Urothelium cell line (cell line): ENCODE data around the gene GLT1D1.
A peak's percentile ranks its signal among the peaks of the same experiment; 100 is the strongest.

Source experiments
- DNase-seq: peaks from one replicate; pipeline ENCODE4 v3.0.0; 2011; ENCODE audit warnings: low spot score, mixed read lengths
- FAIRE-seq: peaks from 2 replicates; lab custom pipeline; 2011; peaks lifted over from hg19 to GRCh38; lab: Jason Lieb, UNC

The GLT1D1 gene

DNA sequence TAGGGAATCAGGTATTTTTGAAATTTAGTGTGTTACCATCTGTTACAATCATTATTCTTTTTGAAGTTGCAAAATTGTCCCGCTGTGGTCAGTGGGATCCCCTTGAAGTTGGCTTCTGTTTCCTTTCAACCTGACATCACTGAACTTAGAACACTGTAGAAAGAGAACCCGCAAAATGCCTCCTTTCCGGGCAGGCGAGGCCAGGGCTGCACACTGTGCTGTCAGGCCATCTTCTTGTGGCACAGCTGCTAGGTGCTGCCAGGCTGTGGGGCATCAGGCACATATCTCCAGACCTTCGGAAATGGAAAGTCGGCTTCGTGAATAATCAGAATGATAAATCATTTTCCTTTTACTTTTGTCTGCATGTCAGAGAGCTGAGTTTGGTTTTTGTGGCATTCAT lies 103.5 kb downstream of the GLT1D1 start:
- no peak for FAIRE-seq
- no peak for DNase-seq

DNA sequence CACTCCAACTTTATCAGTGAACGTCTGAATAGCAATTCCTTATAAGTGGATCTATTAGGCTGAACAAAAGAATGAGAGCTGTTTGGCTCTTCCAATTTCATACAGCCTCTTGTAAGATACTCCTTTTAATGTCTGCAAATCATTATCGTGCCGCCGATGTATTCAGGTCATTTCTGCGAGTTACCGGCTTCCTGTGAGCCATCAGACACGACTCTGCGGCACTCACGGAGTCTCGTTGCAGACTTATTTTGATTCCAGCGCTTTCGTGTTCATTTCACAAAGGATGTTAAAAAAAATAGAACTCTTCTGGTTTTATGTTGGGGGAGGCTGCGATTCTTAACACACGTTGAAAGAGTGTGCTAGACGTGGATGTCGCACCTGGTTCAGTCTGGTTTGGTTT lies 106.6 kb downstream of the GLT1D1 start:
- FAIRE-seq = no peak

DNA sequence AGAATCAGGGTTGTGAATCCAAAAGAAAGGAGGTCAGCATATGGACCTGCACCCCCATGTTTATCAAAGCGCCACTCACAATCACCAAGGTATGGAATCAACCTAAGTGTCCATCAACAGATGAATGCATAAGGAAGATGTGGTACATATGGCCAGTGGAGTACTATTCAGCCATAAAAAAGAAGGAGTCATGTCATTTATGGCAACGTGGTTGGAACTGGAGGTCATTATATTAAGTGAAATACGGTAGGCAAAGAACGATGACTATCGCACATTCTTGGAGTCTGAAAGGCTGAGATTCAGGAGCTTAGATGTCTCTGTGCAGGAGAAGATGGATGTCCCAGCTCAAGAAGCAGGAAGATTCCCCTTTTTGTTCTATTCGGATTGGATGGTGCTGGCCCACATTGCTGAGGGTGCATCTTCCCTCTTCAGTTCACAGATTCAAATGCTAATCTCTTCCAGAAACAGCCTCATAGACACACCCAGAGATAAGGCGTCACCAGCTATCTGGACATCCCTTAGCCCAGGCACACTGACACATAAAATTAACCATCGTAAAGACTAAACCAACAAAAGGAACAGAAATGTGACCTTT lies 108.1 kb downstream of the GLT1D1 start:
- FAIRE-seq = no peak
- DNase-seq = no peak

More for the DNA sequence above, 106.6 kb downstream of the GLT1D1 start:
- no peak for DNase-seq

DNA sequence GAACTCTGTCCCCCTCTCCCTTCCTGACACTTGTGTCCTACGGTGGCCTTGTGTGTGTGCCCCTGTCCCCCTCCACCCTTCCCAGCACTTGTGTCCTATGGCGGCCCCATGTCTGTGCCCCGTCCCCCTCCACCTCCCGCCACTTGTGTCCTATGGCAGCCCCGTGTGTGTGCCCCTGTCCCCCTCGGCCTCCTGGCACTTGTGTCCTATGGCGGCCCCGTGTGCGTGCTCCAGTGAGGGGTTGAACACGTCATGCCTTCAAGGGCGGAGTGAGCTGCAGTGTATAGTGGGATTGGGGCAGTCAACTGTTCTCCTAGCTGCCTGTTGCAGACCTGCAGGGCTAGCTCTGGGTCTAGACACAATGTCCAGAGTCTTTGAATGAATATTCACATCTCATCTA lies 108.7 kb downstream of the GLT1D1 start:
- DNase-seq (no peak), FAIRE-seq (no peak)

DNA sequence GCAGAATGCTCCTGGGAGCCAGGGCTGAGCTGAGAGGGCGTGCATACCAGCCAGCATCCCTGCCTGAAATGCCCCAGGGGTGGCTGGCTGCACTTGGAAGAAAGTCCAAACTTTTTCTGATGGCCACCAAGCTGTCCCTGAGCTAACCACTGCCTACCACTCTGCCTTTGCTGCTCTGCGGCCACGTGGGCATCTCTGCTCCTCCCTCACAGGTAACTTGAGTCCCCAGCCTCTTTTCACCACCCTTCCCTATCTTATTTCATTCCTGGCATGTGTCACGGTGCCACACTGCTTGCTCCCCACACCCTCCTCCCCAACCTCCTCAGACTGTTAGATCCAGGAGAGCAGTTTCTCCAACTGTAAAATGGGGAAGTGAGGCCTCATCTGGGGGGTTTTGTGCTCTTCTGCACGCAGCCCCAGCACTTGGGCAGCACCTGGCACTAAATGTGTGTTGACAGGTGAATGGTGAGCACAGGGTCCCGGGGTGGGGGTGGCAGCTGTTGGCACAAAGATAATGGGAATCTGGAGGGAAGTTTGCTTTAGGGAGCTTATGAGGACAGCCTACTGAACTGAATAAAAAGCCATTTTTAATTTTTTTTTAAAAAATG lies 113.0 kb downstream of the GLT1D1 start:
- no peak for DNase-seq
- no peak for FAIRE-seq

DNA sequence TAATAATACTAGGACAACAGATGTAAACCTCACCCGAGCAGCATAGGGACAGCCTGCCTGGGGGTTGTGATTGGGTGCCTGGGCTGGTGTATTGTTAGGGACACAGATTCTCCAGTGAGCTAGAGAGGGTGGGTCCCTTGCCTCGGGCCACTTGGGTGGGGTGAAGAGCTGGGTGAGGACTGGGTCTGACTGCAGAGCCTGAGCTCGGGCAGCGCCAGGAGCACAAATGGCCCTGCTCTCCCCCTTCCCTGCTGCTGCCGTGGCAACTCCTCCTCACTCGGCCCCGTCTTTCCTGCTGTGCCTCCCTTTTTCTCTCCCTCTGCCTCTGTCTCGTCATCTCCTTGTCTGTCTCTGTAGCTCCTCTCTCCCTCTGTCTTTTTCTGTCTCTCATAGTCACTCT lies 115.4 kb downstream of the GLT1D1 start:
- FAIRE-seq = no peak
- no peak for DNase-seq

DNA sequence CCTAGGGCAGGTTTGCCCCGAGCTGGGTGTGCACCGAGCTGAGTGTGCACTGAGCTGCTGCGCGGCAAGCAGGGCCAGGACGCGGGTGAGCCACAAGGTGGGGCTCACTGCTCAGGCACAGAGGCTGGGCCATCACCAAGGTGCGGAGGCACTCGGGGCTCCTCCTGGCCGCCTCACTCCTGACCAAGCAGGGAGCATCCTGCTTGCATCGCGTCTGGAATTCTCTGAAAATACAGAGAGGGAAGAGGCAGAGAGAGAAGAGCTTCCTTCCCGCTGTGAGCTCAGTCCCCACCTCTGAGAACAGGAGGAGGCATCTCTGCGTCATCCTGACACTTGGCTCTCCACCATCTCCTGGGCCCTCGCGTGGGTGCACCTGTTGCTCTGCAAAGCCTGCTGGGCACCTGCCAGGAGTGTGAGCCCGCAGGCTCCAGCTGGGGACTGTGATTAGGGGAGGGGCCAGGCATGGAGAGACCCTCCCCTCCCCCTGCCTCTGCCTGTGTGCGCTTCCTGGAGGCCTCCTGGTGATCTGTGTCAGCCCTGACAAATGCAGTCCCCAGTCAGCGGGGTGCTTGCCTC lies 116.3 kb downstream of the GLT1D1 start:
- DNase-seq (peak; percentile 73), FAIRE-seq (peak; percentile 69)

DNA sequence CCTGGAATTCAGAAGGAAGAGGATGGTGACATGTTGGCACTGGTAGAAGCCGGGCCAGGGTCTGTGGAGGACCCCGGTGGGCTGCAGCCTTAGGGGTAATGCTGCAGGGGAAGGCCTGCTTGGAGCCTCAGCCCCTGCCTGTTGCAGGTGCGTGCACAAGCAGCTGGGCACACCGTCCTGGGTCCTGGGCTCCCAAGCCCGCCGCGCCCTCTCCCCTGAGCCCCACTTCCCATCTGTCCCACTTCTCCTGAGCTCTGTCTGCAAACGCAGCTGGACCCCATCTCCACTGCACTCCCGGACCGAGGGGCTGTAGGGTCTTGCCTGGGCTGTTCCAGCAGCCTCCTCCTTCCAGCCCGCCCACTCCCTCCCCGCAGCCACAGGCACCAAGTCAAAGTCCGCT lies 116.8 kb downstream of the GLT1D1 start:
- no peak for FAIRE-seq

DNA sequence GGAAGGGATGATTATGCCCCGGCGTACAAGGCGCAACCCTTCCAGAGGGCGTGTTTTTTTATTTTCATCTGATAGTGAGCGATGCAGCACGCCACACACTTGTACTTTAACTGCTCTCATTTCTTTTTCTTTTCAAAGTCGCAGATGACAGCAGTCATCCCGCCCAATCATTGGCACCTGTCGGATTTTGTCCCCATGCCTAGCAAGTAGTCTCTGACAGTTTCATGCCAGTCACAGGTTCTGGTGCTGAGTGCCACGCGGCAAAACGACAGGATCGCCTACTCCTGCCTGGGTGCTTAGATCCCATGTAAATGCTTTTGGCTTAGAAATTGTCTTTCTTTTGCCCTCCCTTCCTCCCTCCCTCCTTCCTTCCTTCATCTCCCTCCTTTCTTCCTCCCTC lies 117.7 kb downstream of the GLT1D1 start:
- FAIRE-seq (no peak), DNase-seq (no peak)

More for the DNA sequence above, 116.8 kb downstream of the GLT1D1 start:
- DNase-seq = no peak

DNA sequence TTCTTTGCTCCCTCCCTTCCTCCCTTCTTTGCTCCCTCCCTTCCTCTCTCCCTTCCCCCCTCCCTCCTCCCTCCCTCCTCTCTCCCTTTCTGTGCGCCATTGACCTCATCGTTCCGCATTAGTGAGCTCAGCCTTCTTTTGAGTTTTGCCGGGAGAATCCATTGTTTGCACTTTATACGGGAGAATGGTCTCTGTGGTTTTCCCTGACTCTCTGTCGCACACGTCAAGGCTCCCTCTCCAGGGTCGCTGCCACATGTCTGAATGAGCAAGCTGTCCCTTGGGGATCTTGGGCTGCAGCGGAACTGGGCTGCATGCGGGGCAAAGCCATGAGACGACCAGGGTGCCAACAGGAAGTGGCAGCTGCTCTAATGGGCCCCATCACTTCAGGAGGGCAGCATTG lies 118.5 kb downstream of the GLT1D1 start:
- no peak for FAIRE-seq
- DNase-seq = no peak

DNA sequence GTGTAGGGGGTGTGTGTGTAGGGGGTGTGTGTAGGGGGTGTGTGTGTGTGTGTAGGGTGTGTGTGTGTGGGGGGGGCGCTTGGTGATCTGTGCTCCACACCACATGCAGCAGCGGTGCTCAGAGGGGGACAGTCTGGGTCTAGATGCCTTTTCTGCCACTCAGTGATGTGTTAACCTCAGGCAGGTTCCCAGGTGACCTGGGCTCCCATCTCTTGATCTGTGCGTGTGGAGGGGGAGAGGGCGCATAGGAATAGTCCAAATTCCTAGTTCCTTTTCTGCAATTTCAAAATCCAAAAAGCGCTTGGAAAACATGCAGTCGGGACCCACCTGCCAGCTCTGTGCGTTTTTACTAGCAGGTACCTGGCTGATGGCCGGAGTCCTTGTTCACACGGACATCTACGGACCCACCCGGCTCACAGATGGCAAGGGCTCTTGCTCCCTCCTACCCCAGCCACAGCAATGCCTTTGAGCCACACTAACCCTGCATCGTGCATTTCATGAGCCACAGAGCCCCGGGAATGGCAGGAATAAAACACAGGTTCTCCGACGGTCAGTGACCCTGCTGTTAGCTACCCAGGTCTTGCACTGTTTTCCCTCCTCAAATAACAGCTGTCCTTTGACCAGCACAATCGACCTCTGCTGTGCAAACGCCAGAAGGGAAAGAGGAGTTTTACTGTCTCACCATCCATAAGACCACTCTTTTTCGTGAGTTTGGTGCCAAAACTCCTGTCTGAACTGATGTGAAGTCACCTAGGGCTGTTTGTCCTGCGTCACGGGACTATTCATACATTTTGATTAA lies 120.8 kb downstream of the GLT1D1 start:
- DNase-seq (no peak), FAIRE-seq (no peak)

DNA sequence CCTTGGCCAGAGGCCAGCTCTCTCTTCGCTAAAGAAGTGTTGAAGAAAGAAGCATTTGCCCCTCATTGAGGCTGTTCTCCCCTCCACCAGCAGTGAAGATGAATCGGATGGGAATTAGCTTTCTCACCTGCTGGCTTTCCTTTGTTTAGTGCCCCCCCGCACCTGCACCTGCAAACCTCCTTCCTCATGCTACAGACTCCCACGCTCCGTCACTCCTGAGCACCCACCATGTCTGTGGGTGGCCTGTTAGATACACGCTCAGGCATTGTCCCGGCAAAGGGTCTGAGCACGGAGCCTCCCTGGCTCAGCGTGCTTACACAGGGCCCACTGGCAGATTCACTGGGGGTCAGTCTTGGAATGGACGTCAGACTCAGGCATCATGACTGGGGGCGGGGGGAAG lies 121.6 kb downstream of the GLT1D1 start:
- FAIRE-seq = no peak
- DNase-seq = no peak

DNA sequence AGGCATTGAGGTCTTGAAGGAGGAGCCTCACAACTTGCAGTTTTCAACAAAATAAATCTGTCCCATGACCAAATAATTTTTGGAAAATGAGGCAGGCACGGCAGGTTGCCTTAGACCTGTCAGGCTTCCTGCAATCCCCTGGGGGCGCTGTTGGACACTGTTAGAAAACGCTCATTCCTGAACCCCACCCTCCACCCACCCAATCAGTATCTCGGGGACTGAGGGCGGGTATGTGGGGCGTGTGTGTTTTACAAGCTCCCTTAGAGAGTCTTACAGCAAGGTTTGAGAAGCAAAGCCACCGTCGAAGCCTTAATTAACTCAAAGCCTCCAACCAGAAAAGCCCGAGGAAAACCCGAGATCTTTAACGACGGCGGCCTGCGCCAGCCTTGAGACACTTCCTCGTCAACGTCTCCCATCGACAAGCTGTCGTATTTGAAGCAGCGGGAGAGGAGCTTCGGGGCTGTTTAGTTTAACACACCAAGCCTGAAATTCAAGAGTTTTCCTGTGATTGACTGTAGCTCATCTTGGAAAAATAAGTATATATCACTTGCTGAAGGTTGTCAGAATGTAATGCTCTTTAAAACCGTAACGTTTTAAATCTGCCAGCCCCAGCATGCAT lies 123.0 kb downstream of the GLT1D1 start:
- FAIRE-seq = no peak

DNA sequence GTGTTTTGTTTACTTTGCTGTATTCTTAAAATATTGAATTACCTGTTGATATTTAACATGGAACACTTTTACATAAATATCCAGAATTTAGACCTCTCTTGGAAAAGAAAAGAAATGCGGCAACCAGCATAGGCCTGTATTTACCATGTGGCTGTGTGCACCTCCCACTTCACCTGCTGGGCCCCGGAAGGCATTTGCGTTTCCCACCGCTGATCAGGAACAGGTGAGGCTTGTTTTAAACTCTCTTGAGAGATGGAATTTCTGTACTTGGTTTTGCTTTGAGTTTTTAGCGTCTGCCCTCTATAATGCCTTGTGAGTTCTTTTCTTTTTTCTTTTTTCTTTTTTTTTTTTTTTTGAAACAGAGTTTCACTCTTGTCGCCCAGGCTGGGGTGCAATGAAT lies 124.2 kb downstream of the GLT1D1 start:
- no peak for DNase-seq
- no peak for FAIRE-seq

More for the DNA sequence above, 123.0 kb downstream of the GLT1D1 start:
- peak; percentile 63 for DNase-seq

DNA sequence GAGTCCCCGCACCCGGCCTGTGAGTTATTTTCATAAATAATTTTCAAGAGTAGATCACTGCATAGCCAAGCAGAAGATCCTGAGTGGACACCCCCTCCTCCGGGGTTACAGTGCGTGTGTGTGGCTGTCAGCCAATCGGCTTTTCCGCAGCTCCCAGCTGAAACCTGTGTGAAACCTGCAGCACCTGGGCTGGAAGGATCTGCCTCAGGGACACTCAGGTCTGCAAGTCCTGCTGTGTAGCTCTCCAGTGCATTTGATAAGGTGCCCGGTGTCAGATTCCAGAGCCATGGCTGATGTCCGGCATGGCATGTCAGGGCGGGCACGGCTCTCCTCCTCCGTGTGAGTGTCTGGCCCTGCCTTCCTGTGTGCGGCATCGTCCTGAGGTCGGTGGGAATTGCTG lies 124.8 kb downstream of the GLT1D1 start:
- DNase-seq (no peak), FAIRE-seq (no peak)

DNA sequence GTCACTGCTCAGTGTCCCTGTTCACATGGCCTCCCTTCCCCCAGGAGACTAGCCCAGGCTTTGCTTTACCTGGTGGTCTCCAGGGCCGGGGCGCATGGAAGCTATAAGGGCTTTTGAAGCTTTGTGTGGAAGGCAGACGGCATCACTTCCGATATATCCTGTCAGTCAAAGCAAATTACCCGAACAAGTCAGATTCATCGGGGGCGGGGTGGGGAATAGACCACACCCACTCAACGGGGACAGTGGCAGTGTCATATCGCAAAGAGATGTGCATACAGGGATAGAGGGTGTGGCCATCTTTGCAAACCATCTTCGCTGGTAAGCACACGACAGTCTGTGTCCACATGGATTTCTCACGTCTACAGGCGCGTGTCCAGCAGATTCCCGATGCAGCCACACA lies 127.3 kb downstream of the GLT1D1 start:
- FAIRE-seq = no peak
- no peak for DNase-seq

DNA sequence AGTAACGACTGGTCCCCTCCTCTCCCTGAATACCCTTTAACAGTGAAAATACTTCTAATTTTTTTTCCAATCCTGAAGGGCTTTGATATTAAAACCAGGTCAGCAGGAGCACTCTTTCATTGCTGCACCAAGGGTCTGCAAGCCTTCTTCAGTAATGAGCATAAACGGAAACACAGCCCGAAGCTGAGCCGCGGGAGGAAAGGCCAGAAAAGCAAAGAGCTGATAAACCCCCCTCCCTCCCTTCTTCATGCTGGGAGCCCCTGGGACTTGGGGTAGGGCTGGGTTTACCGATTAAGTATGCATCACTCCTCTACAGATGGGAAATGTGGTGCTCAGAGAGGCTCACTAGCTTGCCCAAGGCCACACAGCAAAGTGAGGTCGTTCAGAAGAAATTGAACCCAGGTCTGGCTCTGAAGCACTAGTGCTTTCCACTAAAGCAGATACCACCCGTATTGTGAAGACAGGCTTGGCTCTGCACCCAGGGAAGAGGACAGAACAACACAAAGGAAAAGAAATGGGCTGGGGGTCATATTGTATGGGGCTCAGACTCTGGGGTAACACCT lies 128.8 kb downstream of the GLT1D1 start:
- FAIRE-seq (no peak), DNase-seq (no peak)

DNA sequence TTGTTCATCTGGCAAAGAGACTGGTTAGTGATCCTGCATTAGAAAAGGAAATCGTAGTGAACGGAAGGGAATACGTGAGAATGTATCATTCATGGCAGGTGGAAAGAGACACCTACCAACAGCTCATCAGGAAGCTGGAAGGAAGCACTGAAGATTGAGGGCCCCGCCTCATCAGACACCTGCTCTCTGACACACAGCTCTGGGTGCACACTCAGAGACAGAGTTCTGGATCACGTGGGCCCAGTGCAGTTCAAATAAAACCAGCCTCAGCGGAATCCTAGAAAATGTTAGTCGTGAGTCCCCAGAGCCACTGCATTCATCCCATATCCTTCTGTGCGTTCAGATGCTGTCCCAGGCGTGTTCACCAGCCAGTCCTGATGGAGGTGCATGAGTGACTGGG lies 129.7 kb downstream of the GLT1D1 start:
- no peak for DNase-seq
- FAIRE-seq = no peak

DNA sequence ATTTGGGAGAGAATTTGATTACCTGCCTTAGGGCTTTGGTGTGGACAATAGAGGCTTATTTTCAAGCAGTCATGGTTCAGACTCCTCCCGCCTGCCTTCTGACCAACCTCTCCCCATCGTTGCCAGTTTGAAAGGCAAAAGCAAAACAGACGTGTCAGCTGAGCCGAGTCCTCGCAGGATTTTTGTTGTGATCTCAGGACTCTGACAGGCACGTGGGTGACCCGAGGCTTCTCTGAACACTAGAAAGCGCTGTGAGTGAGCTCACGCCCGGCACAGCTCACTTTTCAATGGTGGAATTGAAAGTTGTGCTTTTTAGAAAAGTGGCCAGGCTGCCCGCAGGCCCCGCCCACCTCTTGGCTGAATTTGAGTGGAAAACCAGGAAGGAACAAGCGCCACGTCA lies 130.1 kb downstream of the GLT1D1 start:
- DNase-seq (no peak), FAIRE-seq (no peak)

DNA sequence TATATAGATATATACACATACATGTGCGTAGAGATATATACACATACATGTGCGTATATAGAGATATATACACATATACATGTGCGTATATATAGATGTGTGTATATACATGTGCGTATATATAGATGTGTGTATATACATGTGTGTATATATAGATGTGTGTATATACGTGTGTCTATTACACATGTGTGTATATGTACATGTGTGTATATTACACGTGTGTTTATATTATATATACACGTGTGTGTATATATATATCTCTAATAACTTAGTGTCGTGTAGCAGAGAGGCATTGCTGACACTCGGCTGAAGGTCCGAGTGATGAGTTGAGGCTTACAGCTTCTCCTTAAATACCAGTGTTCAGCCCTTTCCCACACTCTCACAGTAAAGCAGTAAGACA lies 133.7 kb downstream of the GLT1D1 start:
- FAIRE-seq = no peak
- DNase-seq = no peak

DNA sequence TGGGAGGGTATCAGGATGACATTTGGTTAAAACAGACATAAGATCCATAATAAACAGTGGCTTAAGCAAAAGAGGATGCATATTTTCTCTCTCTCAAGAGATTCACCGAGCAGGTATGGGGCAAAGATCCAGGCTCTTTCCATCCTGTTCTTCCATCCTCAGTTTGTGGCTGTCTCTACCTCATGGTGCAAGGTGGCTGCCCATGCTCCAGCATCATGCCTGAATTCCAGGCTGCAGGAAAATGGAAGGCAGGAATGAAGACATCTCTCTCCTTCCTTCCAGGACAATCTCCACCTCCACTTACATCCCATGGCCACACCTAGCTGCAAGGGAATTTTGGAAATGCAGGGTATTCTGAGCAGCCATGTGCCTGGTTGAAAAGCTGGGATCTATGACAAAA lies 136.0 kb downstream of the GLT1D1 start:
- no peak for FAIRE-seq

More for the DNA sequence above, 136.0 kb downstream of the GLT1D1 start:
- DNase-seq = no peak
